GM12873 (cell line): ENCODE data around the gene OPA3.
A peak's percentile ranks its signal among the peaks of the same experiment; 100 is the strongest.

Experiments used
- TF ChIP-seq, protein P1 (sequence below): IDR thresholded peaks from 2 replicates; pipeline ENCODE4 v1.5.1; 2012; ENCODE audit warnings: low read depth, mild to moderate bottlenecking, moderate library complexity, low read length, control low read depth; ENCODE audit not compliant: insufficient read depth; ENCODE audit errors: missing control alignments

OPA3 gene

DNA sequence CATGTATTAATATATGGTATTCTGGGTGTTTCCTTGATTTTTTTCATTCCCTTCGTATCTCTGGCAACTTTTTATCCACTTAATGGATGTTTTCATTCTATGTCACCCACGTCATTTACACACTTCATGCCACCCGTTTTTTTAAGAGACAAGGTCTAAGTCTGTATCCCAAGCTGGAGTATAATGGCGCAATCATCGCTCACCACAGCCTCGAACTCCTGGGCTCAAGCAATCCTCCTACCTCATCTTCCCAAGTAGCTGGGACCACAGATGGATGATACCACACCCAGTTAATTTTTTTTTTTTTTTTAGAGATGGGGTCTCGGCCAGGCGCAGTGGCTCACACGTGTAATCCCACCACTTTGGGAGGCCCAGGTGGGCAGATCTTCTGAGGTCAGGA is 80.7 kb downstream of the OPA3 start:
- TF ChIP-seq, protein P1, sequence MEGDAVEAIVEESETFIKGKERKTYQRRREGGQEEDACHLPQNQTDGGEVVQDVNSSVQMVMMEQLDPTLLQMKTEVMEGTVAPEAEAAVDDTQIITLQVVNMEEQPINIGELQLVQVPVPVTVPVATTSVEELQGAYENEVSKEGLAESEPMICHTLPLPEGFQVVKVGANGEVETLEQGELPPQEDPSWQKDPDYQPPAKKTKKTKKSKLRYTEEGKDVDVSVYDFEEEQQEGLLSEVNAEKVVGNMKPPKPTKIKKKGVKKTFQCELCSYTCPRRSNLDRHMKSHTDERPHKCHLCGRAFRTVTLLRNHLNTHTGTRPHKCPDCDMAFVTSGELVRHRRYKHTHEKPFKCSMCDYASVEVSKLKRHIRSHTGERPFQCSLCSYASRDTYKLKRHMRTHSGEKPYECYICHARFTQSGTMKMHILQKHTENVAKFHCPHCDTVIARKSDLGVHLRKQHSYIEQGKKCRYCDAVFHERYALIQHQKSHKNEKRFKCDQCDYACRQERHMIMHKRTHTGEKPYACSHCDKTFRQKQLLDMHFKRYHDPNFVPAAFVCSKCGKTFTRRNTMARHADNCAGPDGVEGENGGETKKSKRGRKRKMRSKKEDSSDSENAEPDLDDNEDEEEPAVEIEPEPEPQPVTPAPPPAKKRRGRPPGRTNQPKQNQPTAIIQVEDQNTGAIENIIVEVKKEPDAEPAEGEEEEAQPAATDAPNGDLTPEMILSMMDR: no peak

DNA sequence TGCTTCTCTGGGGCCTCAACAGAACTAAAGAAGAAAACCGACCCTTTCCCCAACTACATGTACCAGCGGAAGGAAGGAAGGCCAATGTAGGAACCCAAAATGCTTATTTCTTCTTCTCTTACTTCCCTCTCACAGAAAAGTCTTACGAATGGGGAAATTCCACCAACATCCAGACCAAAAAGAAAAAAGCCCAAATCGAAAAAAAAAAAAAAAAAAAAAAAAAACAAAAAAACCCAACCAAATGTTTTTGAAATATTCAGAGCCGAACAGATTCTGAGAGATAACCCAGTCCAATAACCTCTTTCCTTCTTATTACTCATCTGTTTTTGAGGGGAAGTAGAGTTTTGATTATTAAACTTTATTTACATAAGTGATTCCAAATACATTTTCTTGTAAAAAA is 82.5 kb downstream of the OPA3 start:
- TF ChIP-seq, protein P1: no peak

DNA sequence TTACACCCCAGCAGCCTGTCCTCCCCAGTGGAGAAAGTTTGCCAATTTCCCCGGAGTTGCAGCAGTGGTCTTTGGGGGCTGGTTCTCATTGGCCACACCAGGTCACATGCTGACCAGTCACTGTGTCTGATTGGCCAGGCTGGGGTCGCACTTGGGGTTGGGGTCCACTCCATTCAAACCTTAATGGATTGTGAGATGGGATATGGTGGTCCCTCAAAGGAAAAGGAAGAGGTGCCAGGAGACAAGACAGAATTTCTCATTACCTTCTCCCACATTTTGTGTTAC is 82.9 kb downstream of the OPA3 start:
- TF ChIP-seq, protein P1: no peak

DNA sequence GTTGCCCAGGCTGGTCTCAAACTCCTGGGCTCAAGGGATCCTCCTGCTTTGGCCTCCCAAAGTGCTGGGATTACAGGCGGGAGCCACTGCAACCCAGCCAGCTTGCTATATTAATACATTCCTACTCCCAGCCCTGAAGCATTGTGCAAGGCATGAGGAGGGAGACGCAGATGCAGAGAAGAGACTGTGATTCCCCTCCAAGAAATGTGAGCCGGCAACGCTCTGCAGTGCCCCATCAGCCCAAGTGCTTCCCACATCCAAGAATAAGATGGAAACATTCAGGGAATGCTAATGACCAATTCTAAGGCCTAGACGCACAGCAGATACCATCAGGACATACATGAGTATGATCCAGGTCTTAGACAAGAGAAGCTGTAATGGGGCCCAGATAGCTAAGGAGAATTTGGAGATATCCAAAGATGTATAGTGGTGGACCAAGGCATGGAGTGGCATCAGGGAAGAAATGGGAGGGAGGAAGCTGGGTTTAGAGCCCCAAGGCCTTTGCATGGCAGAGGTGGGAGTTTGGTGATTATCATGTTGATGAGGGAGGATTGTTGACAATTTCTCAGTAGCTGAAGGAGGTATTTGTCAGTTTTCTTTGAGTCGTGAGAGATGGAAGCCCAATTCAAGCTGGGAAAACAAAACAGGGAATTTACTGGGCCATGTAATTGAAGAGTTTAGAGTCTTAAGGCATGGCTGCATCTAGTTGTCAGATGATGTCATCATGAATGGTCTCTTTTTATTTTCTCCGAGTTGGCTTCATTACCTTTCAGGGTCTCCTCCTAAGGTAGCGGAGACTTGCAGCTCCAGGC is 83.5 kb downstream of the OPA3 start:
- TF ChIP-seq, protein P1: no peak

DNA sequence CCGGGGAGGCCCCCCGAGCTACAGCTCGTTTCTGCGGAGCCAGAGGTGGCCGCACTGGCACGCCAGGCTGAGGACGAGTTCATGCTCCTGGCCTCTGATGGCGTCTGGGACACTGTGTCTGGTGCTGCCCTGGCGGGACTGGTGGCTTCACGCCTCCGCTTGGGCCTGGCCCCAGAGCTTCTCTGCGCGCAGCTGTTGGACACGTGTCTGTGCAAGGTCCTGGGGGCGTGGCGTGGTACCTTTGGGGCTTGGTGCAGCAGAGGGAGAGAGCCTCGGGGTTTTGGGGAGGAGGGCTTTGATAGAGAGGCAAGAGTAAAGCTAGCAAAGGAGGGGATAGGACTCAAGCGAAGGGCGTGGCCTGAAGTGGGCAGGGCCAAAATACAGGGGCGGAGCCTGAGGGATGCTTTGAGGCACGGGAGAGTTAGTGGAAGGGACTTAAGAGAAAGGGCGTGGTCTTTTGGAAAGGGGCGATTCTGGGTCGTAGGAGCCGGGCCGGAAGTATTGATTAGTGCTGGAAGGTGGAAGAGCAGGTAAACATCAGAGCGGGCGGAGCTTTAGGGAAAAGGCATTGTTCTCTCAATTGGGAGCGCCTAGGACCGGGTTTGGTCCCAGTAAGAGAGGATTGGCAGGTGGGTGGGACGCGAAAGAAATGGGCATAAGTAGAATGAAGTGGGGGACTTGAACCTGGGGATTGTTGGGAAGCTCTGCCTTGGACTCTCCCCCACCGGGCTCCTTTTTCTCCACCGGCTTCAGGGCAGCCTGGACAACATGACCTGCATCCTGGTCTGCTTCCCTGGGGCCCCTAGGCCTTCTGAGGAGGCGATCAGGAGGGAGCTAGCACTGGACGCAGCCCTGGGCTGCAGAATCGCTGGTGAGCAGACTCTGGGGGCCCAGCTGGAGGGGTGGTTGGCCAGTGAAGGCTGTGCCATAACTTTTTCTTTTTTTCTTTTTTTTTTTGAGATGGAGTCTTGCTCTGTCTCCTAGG is 85.1 kb downstream of the OPA3 start:
- TF ChIP-seq, protein P1: no peak

DNA sequence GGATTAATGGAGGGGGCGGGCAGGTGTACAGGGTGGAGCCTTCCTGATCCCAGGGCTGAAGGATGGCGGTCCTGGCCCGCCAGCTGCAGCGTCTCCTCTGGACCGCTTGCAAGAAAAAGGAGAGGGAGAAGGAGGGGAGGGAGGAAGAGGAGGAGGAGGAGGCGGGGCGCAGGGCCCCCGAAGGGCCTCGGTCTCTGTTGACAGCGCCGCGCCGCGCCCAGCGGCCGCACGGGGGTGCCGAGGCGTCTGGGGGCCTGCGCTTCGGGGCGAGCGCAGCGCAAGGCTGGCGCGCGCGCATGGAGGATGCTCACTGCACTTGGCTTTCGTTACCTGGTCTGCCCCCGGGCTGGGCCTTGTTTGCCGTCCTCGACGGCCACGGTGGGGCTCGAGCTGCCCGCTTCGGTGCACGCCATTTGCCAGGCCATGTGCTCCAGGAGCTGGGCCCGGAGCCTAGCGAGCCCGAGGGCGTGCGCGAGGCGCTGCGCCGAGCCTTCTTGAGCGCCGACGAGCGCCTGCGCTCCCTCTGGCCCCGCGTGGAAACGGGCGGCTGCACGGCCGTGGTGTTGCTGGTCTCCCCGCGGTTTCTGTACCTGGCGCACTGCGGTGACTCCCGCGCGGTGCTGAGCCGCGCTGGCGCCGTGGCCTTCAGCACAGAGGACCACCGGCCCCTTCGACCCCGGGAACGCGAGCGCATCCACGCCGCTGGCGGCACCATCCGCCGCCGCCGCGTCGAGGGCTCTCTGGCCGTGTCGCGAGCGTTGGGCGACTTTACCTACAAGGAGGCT is 86.0 kb downstream of the OPA3 start, which contains the start of gene PPM1N:
PPM1N (plus strand) TSS at position 33 of the 785 bp plus-strand sequence; CDS start at position 63, 30 bp downstream.
- TF ChIP-seq, protein P1: peak; percentile 48
